KMS-11 (cell line): Measurements from ENCODE around the gene DPY19L1.
"Not testable (repeated sequence)": the region's sequence is repeated elsewhere in the genome, so short reads cannot be mapped to it uniquely, and the experiment has no call there.

Source experiments
- H2AFZ ChIP-seq: fragments of 200-600 bp; sonication (generic); 2 replicates; pipeline ENCODE4 v1.6.1; 2016; ENCODE audit warnings: antibody characterized with exemption, mixed run types, low read depth
- H3K27ac ChIP-seq: fragments of 200-600 bp; sonication (generic); 2 replicates; pipeline ENCODE4 v1.6.1; 2016; ENCODE audit warnings: mild to moderate bottlenecking, mixed run types
- H3K27me3 ChIP-seq: fragments of 200-600 bp; sonication (generic); 2 replicates; pipeline ENCODE4 v1.6.1; 2017; ENCODE audit warnings: mild to moderate bottlenecking, low read depth, mixed run types, moderate library complexity; ENCODE audit not compliant: insufficient read depth
- H3K36me3 ChIP-seq: fragments of 200-600 bp; sonication (generic); 2 replicates; pipeline ENCODE4 v1.6.1; 2017; ENCODE audit warnings: mild to moderate bottlenecking, mixed run types; ENCODE audit not compliant: insufficient read depth
- H3K4me1 ChIP-seq: fragments of 200-600 bp; sonication (generic); 2 replicates; pipeline ENCODE4 v1.6.1; 2016; ENCODE audit warnings: mild to moderate bottlenecking, low read depth, mixed run types; ENCODE audit not compliant: poor library complexity, severe bottlenecking
- H3K4me2 ChIP-seq: fragments of 200-600 bp; sonication (generic); 2 replicates; pipeline ENCODE4 v1.7.0; 2016; ENCODE audit warnings: mild to moderate bottlenecking, mixed run types
- H3K4me3 ChIP-seq: fragments of 200-600 bp; sonication (generic); IDR thresholded peaks from 2 replicates; pipeline ENCODE4 v1.6.1; 2017; ENCODE audit warnings: low read depth, low read length, mixed read lengths; ENCODE audit not compliant: insufficient read depth
- H3K79me2 ChIP-seq: fragments of 200-600 bp; sonication (generic); 2 replicates; pipeline ENCODE4 v1.6.1; 2016; ENCODE audit warnings: low read depth, mixed run types; ENCODE audit not compliant: insufficient read depth
- H3K9ac ChIP-seq: fragments of 200-600 bp; sonication (generic); 2 replicates; pipeline ENCODE4 v1.6.1; 2016; ENCODE audit warnings: mild to moderate bottlenecking, mixed run types
- H4K20me1 ChIP-seq: fragments of 200-600 bp; sonication (generic); 2 replicates; pipeline ENCODE4 v1.6.1; 2016; ENCODE audit warnings: mild to moderate bottlenecking, mixed run types; ENCODE audit not compliant: insufficient read depth
- TF ChIP-seq, protein P1 (sequence below): fragments of 200-600 bp; sonication (generic); conservative IDR thresholded peaks from 2 replicates; pipeline ENCODE4 v1.6.1; 2017; ENCODE audit warnings: low read depth, mild to moderate bottlenecking, antibody characterized with exemption, low read length, moderate library complexity, mixed read lengths

Gene DPY19L1

DNA sequence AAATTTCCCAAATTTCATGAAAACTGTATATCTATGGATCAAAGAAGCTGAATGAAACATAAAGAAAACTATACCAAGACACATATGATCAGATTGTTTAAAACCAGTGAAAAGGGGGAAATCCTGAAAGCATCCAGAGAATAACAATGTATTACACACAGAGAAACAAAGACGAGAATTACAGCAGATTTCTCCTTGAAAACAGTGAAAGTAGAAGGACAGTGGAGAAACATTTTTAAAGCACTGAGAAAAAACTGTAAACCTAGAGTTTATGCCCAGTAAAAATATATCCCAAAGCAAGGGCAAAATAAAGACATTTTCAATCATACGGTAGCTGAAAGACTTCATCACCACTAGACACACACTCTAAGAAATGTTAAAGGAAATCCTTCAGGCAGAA, 121.0 kb downstream of the DPY19L1 start:
- Histone ChIP-seq H3K4me1 (no peaks in the 10 kb centered on the region), H3K27ac (no peak overlapping the region), H3K4me3 (no peak overlapping the region), H3K27me3 (no peaks in the 10 kb centered on the region), H3K4me2 (no peak overlapping the region), H4K20me1 (no peaks in the 10 kb centered on the region), H3K36me3 (no peaks in the 10 kb centered on the region), H2AFZ (no peak overlapping the region), H3K79me2 (no peaks in the 10 kb centered on the region), H3K9ac (no peak overlapping the region)
- TF ChIP-seq, protein P1, sequence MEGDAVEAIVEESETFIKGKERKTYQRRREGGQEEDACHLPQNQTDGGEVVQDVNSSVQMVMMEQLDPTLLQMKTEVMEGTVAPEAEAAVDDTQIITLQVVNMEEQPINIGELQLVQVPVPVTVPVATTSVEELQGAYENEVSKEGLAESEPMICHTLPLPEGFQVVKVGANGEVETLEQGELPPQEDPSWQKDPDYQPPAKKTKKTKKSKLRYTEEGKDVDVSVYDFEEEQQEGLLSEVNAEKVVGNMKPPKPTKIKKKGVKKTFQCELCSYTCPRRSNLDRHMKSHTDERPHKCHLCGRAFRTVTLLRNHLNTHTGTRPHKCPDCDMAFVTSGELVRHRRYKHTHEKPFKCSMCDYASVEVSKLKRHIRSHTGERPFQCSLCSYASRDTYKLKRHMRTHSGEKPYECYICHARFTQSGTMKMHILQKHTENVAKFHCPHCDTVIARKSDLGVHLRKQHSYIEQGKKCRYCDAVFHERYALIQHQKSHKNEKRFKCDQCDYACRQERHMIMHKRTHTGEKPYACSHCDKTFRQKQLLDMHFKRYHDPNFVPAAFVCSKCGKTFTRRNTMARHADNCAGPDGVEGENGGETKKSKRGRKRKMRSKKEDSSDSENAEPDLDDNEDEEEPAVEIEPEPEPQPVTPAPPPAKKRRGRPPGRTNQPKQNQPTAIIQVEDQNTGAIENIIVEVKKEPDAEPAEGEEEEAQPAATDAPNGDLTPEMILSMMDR, result no peak

DNA sequence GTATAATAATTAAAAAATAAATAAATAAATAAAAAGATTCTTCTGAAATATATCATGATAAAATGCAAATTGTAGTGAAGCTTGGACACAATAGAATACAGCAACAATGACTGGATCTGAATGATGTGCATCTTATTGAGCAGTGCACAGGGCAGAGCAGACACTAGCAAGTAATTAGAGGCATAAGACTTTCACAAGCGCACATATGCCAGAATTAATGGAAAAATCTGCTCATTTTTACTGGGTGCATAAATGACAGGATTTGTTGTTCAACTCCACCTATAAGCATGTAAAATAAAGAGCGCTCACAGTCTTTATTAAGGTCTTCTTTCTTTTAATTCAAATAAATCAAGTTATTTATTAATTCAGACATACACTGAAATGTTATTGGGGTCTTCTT, 125.0 kb downstream of the DPY19L1 start:
- H3K4me1 ChIP-seq, result no peaks in the 10 kb centered on the region
- no peak overlapping the region for H3K4me3 ChIP-seq
- H3K4me2 ChIP-seq, result no peak overlapping the region
- TF ChIP-seq, protein P1, result no peak
- H3K79me2 ChIP-seq, result no peaks in the 10 kb centered on the region
- no peaks in the 10 kb centered on the region for H4K20me1 ChIP-seq
- no peak overlapping the region for H2AFZ ChIP-seq
- H3K27me3 ChIP-seq, result no peaks in the 10 kb centered on the region
- no peaks in the 10 kb centered on the region for H3K36me3 ChIP-seq
- H3K9ac ChIP-seq, result no peak overlapping the region
- H3K27ac ChIP-seq, result no peak overlapping the region

DNA sequence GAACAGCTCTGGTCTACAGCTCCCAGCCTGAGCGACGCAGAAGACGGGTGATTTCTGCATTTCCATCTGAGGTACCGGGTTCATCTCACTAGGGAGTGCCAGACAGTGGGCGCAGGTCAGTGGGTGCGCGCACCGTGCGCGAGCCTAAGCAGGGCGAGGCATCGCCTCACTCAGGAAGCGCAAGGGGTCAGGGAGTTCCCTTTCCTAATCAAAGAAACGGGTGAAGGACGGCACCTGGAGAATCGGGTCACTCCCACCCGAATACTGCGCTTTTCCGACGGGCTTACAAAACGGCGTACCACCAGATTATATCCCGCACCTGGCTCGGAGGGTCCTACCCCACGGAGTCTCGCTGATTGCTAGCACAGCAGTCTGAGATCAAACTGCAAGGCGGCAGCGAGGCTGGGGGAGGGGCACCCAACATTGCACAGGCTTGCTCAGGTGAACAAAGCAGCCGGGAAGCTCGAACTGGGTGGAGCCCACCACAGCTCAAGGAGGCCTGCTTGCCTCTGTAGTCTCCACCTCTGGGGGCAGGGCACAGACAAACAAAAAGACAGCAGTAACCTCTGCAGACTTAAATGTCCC, 130.9 kb downstream of the DPY19L1 start:
- not testable (repeated sequence) for H3K27ac ChIP-seq, H2AFZ ChIP-seq, H4K20me1 ChIP-seq, H3K36me3 ChIP-seq, H3K4me3 ChIP-seq, H3K9ac ChIP-seq, H3K79me2 ChIP-seq, H3K4me2 ChIP-seq, H3K27me3 ChIP-seq, H3K4me1 ChIP-seq

DNA sequence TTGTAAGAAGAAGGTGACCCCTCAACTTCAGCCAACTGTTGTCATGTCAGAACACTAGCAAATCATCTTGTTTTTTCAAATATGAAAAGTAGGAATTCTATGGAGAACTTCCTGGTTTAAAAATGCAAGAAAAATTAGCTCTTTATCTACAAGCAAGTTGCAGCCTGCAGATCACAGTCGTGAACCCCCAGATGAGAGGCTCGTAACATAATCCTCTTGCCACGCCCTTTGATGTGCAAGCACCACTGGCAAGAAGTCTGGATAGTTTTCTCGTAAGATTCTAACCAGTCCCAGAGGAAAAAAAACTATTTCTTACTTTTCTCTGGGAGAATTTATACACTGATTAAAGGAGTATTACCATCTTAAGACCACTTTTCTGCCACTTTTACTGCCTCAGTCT, 132.3 kb downstream of the DPY19L1 start:
- H2AFZ ChIP-seq, result no peak overlapping the region
- no peak overlapping the region for H3K4me2 ChIP-seq
- H3K79me2 ChIP-seq, result no peaks in the 10 kb centered on the region
- TF ChIP-seq, protein P1, result no peak
- H3K36me3 ChIP-seq, result no peaks in the 10 kb centered on the region
- H3K27me3 ChIP-seq, result no peaks in the 10 kb centered on the region
- H3K9ac ChIP-seq, result no peak overlapping the region
- no peak overlapping the region for H3K4me3 ChIP-seq
- H3K27ac ChIP-seq, result no peak overlapping the region
- H4K20me1 ChIP-seq, result no peaks in the 10 kb centered on the region
- H3K4me1 ChIP-seq, result peaks cover 10% of the 10 kb centered on the region

DNA sequence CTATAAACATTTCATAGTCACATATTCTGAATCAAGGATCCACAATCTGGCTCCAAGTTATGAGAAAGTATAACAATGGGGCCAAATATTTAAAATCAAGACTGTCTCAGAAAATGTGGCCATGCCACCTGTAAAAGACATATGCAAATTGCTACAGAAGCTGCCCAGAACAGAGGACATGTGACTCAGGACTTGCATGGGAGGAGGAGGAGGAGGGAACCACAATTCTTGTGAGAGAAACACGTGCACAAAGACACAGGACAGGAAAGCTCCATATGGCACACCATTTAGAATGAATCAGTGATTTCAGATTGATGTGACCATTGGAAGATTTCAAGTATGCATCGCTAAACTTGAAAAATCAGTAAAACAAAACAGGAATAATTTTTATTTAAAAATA, 133.4 kb downstream of the DPY19L1 start:
- H2AFZ ChIP-seq, H3K4me1 ChIP-seq, H3K9ac ChIP-seq, H3K4me2 ChIP-seq, H3K27me3 ChIP-seq, H3K27ac ChIP-seq, H3K4me3 ChIP-seq, H3K36me3 ChIP-seq, H4K20me1 ChIP-seq, H3K79me2 ChIP-seq: not testable (repeated sequence)
